Stomach smooth muscle (tissue), 2 donors: ENCODE measurements around the gene MRAP2.
"Not testable (repeated sequence)": the region's sequence is repeated elsewhere in the genome, so short reads cannot be mapped to it uniquely, and the experiment has no call there.

ENCODE experiments used
- H3K27ac ChIP-seq: one replicate; pipeline ENCODE4 v1.7.0; 2013; ENCODE audit warnings: mild to moderate bottlenecking, low read length, inconsistent platforms
- H3K27me3 ChIP-seq, 2 donors: one replicate each; pipeline ENCODE4 v1.7.0; 2013; ENCODE audit warnings: low read length in 2 of 2; ENCODE audit not compliant: insufficient read depth in 2 of 2, control insufficient read depth in 1 of 2
- H3K36me3 ChIP-seq, 2 donors: one replicate each; pipeline ENCODE4 v1.7.0; 2013; ENCODE audit warnings: low read length in 2 of 2; ENCODE audit not compliant: control insufficient read depth in 2 of 2, insufficient read depth in 2 of 2
- H3K4me1 ChIP-seq: one replicate; pipeline ENCODE4 v1.7.0; 2013; ENCODE audit warnings: low read length; ENCODE audit not compliant: control insufficient read depth, insufficient read depth
- H3K4me3 ChIP-seq, 2 donors: one replicate each; pipeline ENCODE4 v1.7.0; 2013; ENCODE audit warnings: low read length in 2 of 2
- H3K9ac ChIP-seq, 2 donors: one replicate each; pipeline ENCODE4 v1.7.0; 2013; ENCODE audit warnings: low read length in 2 of 2, mild to moderate bottlenecking in 1 of 2
- H3K9me3 ChIP-seq, 2 donors: one replicate each; pipeline ENCODE4 v1.7.0; 2013; ENCODE audit warnings: low read length in 2 of 2; ENCODE audit not compliant: control insufficient read depth in 2 of 2
- donor health status: healthy.
- donor health status: Pancreatic carcinoma.

MRAP2 gene

DNA sequence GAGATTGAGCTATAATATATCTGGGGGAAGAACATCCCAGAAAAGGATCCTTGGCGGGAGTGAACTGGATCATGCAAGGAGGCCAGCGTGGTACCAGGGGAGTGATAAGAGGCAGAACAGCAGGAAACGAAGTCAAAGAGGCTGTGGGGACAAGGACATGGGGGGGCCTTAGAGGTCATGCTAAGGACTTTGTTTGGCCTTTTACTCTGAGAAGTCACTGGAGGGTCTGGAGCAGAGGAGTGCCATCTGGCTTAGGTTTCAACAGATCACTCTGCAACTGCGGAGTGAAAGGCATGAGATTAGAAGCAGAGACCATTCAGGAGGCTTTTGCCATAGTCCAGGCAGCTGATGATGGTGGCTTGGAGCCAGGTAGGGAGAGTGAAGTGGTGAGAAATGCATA, 24.3 kb downstream of the MRAP2 start:
- no peak overlapping the region for H3K27ac ChIP-seq
- H3K4me3 ChIP-seq: no peak overlapping the region
- no peaks in the 10 kb centered on the region for H3K4me1 ChIP-seq
- no peaks in the 10 kb centered on the region for H3K9me3 ChIP-seq
- H3K36me3 ChIP-seq: no peaks in the 10 kb centered on the region
- no peak overlapping the region for H3K9ac ChIP-seq
- H3K27me3 ChIP-seq: peaks cover 2 to 3% of the 10 kb centered on the region in 2 donors

DNA sequence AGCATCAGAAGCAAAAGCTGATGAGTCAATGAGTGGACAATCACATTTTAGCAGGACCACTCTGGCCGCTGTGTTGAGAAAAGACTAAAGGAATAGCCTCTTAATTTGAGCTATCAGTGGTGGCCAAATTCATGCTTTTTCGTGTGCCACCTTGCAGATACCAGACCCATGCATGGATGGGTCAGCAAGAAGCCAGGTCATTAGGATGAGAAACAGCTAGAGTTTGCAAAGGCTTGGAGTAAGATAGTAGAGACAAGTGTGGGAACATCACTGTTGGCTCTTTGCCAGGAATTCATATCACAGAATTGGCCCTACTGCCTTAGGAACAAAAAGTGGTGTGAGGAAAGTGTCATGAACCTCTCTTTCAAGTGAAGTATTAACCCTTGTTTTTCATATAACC, 25.5 kb downstream of the MRAP2 start:
- Histone ChIP-seq H3K4me1 (no peaks in the 10 kb centered on the region), H3K27me3 (peaks cover 2 to 3% of the 10 kb centered on the region in 2 donors), H3K9me3 (peaks cover 0 to 2% of the 10 kb centered on the region in 2 donors), H3K36me3 (no peaks in the 10 kb centered on the region), H3K27ac (no peak overlapping the region), H3K4me3 (no peak overlapping the region), H3K9ac (no peak overlapping the region)

GRCh38 chr6:84061174-84061573, 27.6 kb downstream of the MRAP2 start:
- Histone ChIP-seq H3K27ac (no peak overlapping the region), H3K9ac (no peak overlapping the region), H3K9me3 (peaks cover 0 to 3% of the 10 kb centered on the region in 2 donors), H3K27me3 (no peaks in the 10 kb centered on the region), H3K36me3 (no peaks in the 10 kb centered on the region), H3K4me3 (no peak overlapping the region), H3K4me1 (no peaks in the 10 kb centered on the region)

DNA sequence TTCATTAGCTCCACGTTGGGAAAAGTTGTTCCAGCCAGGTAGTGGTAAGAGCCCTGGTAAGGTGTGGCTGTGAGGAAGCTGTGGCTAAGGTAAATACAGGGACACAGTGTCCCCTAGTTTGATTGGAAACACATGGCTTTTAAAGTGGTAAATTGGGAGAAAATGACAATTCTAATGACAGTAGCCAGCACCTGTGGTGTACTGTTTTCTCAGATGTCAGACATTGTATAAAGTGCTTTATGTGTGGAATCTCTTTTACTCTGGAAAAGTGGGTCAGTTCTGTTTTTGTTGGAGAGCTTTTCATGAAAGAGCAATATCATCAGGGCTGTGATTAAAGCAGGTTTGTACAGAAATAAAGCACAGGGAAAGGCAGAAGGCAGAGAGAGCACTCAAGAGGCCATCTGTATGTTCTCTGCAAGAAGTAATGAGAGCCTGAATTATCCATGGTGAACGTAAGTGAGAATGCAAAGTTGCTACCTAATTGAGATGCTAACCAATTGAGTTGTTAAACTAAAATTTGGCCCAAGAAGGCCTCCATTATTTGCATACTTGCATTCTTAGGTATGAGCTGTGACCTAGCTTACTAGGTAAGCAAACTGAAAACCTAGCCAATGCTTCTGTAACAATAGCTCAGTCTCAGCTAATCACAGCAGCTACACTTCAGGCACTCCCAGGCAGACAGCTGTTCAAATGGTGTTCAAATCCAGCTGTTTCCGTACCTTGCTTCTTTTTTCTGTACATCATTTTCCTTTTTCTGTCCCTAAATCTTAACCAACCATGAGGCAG, 28.2 kb downstream of the MRAP2 start:
- no peaks in the 10 kb centered on the region for H3K36me3 ChIP-seq
- H3K27ac ChIP-seq: no peak overlapping the region
- no peaks in the 10 kb centered on the region for H3K27me3 ChIP-seq
- peaks cover 0 to 3% of the 10 kb centered on the region in 2 donors for H3K9me3 ChIP-seq
- no peak overlapping the region for H3K9ac ChIP-seq
- no peaks in the 10 kb centered on the region for H3K4me1 ChIP-seq
- H3K4me3 ChIP-seq: no peak overlapping the region

DNA sequence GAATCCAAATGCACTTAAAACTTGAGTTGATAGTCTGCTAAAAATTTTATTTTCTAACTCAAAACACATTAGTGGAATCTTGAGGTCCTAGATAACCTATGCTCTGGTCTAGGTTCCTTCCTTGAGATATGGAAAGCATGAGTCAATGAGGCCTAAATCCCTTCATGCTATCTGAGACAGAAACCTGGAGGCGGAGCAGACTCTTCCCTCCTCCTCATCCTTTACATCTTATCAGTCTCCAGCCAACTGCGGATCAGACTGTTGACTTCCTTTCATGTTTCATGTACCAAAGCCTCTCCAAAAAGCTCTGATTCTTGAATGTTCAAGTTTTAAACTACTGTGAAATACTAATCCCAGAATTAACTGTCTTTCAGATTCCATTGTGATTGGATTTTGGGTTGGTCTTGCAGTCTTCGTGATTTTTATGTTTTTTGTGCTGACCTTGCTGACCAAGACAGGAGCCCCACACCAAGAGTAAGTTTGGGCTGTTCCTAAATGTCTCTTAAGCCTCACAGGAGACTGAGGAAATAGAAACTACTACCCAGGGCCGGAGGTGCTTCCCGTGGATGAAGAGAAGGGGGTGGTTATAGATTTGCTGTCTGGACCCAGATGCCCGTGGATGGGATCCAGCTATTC, 29.1 kb downstream of the MRAP2 start:
- no peak overlapping the region for H3K27ac ChIP-seq
- H3K9me3 ChIP-seq: peaks cover 0 to 3% of the 10 kb centered on the region in 2 donors

GRCh38 chr6:84065693-84066290, 32.2 kb downstream of the MRAP2 start:
- Histone ChIP-seq H3K36me3 (no peaks in the 10 kb centered on the region), H3K9ac (no peak overlapping the region), H3K9me3 (peaks cover 0 to 3% of the 10 kb centered on the region in 2 donors), H3K4me3 (no peak overlapping the region), H3K27me3 (no peaks in the 10 kb centered on the region), H3K4me1 (no peaks in the 10 kb centered on the region), H3K27ac (no peak overlapping the region)

More for the DNA sequence above, 29.1 kb downstream of the MRAP2 start:
- H3K27me3 ChIP-seq: no peaks in the 10 kb centered on the region
- no peak overlapping the region for H3K4me3 ChIP-seq
- H3K36me3 ChIP-seq: no peaks in the 10 kb centered on the region
- no peaks in the 10 kb centered on the region for H3K4me1 ChIP-seq
- H3K9ac ChIP-seq: no peak overlapping the region

- H3K36me3 ChIP-seq: no peaks in the 10 kb centered on the region
- H3K27me3 ChIP-seq: no peaks in the 10 kb centered on the region
- H3K4me3 ChIP-seq: no peak overlapping the region
- no peak overlapping the region for H3K27ac ChIP-seq
- H3K9ac ChIP-seq: no peak overlapping the region
- no peaks in the 10 kb centered on the region for H3K4me1 ChIP-seq
- peaks cover 0 to 3% of the 10 kb centered on the region in 2 donors for H3K9me3 ChIP-seq
Observed at GRCh38 chr6:84066536-84066935, 33.0 kb downstream of the MRAP2 start.

GRCh38 chr6:84068873-84069272, 35.3 kb downstream of the MRAP2 start:
- not testable (repeated sequence) for H3K4me3 ChIP-seq, H3K4me1 ChIP-seq, H3K36me3 ChIP-seq, H3K27me3 ChIP-seq, H3K27ac ChIP-seq, H3K9ac ChIP-seq, H3K9me3 ChIP-seq

DNA sequence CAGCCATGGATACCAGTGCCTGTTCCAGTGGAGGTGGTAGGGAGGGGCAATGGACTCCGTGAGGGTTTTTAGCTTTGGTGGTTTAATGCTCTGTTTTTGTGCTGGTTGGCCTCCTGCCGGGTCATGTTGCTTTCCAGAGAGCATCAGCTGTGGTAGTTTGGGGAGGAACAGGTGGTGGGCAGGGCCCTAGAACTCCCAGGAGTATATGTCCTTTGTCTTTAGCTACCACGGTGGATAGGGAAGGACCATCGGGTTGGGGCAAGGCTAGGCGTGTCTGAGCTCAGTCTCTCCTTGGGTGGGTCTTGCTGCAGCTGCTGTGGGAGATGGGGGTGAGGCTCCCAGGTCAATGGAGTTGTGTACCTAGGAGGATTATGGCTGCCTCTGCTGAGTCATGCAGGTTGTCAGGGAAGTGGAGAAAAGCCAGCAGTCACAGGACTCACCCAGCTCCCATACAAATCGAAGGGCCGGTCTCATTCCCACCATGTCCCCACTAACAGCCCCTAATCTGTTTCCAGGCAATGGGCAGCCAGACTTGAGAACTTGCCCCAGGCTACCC, 38.9 kb downstream of the MRAP2 start:
- Histone ChIP-seq H3K9me3 (no peaks in the 10 kb centered on the region), H3K4me1 (no peaks in the 10 kb centered on the region), H3K36me3 (no peaks in the 10 kb centered on the region), H3K27me3 (no peaks in the 10 kb centered on the region), H3K4me3 (no peak overlapping the region), H3K9ac (no peak overlapping the region), H3K27ac (no peak overlapping the region)

GRCh38 chr6:84074988-84075781, 41.6 kb downstream of the MRAP2 start:
- Histone ChIP-seq H3K4me3 (no peak overlapping the region), H3K27me3 (no peaks in the 10 kb centered on the region), H3K4me1 (no peaks in the 10 kb centered on the region), H3K9ac (no peak overlapping the region), H3K36me3 (no peaks in the 10 kb centered on the region), H3K9me3 (no peaks in the 10 kb centered on the region), H3K27ac (no peak overlapping the region)
